ENCODE measurements around the gene RHBDD1.

DNA sequence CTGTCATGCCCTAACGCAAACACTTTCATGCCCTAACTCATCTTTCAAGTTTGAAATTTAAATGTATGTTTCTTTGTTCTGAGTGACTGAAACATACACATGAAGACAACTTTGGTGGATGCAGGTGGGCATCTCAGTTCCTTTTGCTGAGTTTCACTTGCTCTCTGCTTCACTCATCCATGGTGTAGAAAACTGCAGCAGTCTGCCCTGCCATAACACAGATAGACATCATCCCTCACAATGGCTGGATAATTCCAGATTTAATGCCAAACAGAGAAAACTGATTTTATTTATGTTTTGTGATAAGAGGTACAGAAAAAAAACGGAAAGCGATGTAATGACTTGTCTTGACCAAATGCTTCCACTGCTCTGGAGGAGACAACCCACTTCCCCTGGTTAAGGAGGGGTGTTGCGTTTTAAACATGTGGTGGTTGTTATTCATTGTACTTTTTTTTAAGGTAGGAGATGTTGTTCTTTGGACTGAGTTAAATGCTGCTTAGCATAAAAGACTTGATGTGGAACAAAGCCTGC, 70.4 kb downstream of the RHBDD1 start:
- TF ChIP-seq, protein P1, sequence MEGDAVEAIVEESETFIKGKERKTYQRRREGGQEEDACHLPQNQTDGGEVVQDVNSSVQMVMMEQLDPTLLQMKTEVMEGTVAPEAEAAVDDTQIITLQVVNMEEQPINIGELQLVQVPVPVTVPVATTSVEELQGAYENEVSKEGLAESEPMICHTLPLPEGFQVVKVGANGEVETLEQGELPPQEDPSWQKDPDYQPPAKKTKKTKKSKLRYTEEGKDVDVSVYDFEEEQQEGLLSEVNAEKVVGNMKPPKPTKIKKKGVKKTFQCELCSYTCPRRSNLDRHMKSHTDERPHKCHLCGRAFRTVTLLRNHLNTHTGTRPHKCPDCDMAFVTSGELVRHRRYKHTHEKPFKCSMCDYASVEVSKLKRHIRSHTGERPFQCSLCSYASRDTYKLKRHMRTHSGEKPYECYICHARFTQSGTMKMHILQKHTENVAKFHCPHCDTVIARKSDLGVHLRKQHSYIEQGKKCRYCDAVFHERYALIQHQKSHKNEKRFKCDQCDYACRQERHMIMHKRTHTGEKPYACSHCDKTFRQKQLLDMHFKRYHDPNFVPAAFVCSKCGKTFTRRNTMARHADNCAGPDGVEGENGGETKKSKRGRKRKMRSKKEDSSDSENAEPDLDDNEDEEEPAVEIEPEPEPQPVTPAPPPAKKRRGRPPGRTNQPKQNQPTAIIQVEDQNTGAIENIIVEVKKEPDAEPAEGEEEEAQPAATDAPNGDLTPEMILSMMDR (IDR thresholded peaks at IDR 0.05; ENCODE audit: extremely low read depth in 1 of 2, insufficient read depth in 1 of 2, low read depth in 1 of 2, low read length in 2 of 2) = no peak
- TF ChIP-seq, protein P2, sequence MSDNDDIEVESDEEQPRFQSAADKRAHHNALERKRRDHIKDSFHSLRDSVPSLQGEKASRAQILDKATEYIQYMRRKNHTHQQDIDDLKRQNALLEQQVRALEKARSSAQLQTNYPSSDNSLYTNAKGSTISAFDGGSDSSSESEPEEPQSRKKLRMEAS (IDR thresholded peaks at IDR 0.05; ENCODE audit: insufficient read depth, insufficient read length) = no peak
- TF ChIP-seq POLR2A (IDR thresholded peaks at IDR 0.05; ENCODE audit: low read depth, low read length) = no peak
